NCI-H226 (cell line): ENCODE measurements around the gene NRXN3.
A peak's percentile ranks its signal among the peaks of the same experiment; 100 is the strongest.
"Not testable (repeated sequence)": the region's sequence is repeated elsewhere in the genome, so short reads cannot be mapped to it uniquely, and the experiment has no call there.

ENCODE experiments used
- DNase-seq: peaks from one replicate; pipeline ENCODE4 v3.0.0-alpha.2; 2015

NRXN3 gene

DNA sequence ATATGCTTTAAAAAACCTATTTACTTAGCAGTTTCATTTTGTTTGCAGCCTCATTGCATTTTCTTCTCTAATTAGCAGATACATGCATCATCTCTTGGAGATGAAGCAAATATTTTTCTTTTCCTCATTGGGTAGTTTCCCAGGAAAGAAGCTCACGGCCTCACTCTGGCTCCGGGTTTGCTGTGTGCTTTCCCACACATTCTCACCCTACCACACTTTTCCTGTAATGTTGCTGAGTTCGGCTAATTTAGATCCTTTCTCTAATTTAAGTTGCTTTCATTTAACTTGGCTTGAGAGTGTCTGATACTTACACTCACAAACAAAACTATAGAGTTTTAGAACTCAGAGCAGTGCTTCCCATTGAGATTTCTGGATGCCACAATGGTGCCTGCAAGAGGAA, 928.2 kb downstream of the NRXN3 start:
- DNase-seq: no peak

DNA sequence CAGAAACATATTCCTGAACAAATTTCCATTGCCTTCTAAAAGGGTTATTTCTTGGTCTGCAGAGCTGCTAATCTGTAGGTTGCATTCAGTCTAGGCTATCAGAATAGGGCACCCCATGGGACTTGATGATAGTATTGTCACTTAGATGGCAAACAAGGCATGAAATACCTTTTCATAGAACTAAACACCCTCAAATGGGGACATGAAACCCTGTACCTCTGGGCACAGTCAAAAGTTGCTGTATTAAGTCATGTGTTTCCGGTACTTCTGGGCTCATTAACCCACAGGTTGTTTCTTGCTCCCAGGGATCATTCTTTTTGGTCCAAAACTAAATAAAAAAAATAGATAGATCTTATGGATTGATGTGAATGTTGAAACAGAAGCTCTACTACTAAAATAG, 930.4 kb downstream of the NRXN3 start:
- DNase-seq: no peak

DNA sequence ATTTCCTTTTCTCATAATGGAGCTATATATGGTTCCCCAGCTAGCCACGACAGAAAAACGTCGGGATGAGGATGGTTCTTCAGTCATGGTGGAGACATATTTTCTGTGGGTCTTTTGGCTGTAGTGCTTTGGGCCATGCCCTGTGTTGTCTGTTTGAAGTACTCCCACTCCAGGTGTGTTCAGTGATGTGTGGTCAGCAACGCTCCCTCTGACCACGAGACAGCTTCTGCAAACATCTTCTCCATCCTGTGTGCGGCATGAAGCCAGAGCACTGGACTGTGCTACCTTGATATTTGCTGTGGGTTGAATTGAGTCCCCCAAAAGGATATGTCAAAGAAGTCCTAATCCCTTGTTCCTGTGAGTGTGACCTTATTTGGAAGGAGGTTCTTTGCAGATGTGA, 931.2 kb downstream of the NRXN3 start:
- DNase-seq: no peak

DNA sequence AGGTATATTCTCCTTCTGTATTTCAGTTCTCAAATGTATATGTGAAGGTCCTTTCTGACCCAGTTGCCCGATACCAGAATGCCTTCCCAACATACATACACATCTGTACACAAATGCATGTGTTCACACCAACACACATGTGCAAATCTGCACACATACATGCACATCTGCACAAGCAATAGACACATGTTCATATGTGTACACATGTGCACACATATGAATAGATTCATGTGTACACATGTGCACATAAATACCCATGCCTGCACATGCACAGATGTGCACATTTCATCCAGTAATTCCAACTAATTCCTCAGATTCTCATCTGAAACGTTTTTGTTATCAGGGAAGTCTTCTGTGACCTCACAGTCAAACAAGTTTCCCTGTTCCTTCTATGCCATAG, 933.6 kb downstream of the NRXN3 start:
- no peak for DNase-seq

DNA sequence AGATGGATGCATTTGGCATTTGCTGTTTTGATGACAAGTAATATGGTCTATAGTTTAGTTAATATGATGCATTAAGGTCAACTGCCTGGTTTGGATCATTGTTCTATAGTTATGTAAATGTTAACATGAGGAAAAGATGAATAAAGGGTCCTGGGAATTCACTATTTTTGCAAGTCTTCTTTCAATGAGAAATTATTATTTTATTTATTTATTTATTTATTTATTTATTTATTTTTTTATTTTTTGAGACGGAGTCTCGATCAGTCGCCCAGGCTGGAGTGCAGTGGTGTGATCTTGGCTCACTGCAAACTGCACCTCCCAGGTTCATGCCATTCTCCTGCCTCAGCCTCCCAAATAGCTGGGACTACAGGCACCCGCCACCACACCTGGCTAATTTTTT, 940.4 kb downstream of the NRXN3 start:
- DNase-seq: not testable (repeated sequence)

DNA sequence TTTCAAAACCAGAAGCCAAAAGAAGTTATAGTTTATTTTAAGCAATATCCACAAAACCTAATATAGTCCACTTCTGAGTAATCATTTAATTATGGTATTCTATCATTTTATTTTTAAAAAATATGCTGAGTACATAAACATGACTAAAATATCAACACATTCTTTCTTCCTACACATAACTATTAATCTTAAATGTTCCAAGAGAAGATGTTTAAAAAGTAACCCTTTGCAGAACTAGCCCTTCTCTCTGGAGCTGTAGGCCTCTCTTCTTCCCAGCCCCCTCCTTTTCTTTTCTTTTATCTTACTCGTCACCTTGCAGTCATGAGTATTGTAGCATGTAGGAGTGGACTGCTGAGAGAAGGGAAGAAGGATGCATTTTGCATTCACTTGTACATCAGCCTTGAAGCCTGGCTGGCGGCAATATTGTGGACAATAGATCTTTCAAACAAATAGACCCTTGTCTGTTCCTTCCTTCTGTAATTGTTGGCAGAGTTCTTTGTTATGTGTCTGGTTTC, 941.9 kb downstream of the NRXN3 start:
- DNase-seq: no peak

DNA sequence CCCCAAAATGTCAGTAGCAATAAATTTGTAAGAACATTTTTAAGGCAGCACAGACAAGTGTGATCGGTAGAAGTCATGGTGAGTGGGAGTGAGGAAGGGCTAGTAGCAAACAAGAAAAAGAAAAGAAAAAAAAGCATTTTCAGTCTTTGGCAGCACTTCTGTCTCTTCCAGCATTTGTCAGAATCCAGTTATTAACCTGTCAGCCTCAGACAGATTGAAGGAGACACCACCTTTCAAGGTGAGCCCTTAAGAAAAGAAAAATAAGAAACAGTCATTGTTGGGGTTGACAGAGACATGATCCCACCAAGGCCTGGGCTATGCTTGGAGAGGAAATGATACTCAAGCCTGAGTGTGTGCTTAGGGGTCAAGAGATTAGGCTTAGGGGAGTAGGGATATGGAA, 947.4 kb downstream of the NRXN3 start:
- DNase-seq: no peak

DNA sequence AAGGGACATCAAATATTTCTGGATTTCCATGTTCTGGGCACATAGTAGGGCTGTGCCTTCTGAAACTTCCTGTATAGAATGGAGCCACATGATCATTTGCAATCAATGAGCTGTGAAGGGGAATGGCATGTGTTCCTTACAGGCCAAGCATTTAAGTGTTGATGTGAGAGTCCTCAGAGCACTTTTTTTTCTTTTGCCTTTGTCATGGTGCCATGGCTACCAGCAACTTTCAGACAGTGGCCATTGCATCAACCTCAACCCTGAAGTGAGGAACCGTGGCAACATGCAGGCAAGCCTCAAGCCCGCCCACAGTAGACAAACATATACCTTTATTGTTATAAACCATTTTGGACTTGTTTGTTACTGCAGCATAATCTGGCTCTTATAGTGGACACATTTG, 948.1 kb downstream of the NRXN3 start:
- no peak for DNase-seq

DNA sequence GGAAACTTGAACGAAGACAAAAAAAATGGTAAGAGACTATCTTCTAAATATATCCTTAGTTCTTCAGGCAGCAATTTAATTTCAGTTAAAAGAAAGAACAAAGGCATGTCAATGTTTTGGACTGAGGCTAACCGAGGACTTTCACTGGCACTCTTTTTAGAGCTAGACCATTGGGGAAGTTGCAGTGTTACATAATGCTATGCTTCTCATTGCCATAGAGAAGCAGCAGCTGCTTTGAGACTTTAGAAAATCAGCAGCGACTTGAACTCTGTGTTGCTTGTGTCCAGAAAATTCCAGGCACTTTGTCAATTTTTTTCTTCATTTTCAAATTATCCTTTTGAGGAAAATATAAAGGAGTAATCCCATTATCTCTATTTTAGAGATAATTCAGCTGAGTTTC, 964.2 kb downstream of the NRXN3 start:
- no peak for DNase-seq

DNA sequence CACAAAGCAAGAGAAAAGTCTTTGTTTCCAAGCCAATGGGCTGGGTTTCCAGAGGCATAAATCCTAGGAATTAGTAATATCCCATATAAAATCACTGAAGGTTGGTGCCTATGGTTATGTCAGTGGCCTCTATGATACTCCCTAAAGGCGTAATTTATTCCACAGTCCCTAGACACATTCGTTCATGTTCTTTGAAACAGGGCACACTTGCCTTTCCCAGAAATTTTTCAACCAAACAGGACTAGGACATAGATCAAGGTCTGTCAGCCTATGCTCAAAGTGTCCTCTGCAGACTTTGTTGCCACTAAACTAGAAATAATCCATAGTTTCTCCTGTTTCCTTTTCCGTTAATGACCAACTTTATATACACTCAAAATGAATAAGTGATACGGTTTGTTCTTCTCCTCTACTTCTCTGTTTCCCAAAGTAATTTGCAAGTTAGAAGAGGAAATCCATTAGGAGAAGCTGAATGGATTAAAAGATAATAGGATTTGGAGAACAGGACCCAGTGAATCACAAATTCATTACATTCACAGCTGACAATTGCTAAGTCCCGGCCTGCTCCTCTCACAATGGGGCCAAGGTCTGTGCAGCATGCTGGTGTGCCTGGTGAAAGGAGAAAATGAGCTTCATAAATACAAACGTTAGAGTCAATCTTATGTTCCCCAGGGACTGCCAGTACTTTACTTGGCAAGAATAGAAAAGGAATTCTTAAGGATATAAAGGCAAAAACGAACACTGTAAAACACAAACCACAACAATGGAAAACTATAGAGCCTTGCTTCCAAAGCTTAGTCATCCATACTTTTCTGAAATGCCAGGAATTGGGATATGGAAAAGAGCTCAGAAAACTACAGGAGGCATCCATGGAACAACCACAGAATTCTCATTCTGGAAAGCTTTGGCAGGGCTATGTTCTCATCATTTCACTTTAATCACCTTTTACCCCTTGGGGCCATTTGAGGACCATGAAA, 966.2 kb downstream of the NRXN3 start:
- no peak for DNase-seq

DNA sequence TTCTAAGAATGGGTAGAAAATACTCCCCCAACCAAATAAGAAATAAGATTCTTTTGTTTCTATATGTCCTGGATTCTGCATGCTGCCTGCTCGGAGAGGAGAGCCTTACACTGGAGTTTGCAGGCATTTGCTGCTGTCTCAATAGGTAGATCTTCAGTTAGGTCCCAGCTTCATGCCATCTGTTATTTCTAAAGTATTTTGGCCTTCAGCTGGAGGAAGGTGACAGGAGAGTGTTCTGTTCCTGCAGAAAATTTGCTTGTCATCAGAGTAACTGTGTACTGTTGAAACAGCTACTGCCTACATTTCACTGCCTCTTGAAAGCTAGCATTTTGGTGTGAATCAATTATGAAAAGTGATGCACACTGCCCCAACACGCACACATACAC, 966.9 kb downstream of the NRXN3 start:
- DNase-seq: no peak

DNA sequence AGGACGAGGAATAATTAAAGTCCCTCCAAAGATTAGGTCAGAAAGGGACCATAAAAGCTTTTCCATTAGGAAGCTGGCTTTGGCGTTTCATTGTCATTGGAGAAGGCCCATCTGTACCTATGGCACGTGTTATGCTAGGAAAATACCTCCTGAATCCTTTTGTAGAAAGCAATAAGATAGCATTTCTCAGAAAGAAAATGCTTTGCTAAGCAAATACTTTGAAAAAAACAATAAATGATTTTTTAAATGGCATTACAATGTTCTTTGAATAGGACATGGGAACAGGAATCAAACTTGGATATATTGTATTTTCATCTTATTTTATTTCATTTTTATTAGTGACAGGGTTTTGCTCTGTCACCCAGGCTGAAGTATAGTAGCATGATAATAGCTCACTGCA, 967.7 kb downstream of the NRXN3 start:
- no peak for DNase-seq

DNA sequence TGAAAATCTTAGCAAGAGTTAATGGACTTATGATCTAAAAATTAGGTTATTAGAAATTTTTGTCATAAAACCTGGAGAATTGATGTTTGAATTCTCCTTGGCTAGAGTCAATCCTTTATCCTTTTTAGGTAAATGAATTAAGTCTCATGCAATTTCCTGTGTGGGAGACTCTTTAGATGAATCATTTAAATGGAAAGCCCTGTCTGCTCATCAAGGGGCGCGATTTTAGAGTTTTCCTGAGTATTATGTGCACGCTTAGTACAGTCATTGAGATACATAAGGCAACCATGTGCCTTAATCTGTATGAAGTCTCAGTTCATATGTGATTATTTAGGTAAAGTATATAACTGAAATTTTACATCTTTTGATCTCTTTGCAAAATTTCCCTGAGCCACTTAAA, 974.7 kb downstream of the NRXN3 start:
- peak; percentile 9 for DNase-seq

DNA sequence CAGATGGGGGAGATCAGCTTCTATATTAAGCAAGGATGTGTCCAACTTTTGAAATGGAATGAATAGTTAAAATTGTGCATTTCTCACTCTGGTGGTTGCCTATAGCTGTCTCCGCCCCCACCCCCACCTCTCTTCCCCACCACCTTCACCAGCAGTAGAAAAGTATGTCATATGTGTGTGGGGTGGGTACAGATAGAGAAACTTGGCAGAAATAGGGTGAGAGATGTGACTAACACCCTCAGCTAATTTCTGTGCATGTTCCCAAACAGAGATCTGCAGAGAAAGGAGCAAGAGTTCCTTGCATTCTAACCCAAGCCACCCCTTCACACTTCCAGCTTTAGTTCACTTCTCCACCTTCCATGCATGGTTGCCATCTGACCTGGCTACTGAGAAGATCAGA, 980.1 kb downstream of the NRXN3 start:
- DNase-seq: no peak

DNA sequence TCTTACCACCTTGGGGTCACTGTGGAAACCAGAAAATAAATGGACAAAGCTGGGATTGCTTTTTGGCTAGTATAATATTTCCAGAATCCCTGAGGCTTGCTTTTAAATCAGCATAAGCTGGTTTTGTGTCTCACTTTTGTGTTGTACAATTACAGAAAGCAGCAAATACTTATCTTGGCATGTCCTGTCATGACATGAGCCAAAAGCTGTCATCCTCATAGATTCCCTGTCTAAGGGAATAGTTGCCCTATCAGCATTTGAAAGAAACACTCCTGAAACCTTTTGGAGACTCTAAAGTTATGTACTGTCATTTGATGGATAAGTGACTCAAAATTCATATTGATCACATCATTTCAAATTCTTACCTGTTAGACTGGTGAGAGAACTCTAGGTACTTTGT, 987.2 kb downstream of the NRXN3 start:
- DNase-seq: no peak

DNA sequence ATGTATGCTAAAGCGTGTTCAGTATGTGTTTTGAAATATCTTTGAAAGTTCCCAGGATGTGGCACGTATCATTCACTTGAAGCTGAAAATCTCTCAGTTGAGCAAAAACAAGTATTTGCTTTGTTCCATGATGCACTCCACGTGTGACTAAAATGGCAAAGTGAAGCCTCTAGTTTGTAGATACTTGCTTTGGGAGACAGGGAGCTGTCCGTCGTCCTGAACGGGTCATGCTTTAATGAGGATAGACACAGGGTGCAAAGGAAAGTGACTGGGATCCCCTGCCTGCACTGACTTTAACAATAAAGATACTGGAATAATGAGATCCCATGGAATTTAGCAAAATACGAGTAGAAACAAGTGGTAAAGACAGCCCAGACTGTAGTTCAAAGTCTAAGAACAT, 991.4 kb downstream of the NRXN3 start:
- peak; percentile 7 for DNase-seq

DNA sequence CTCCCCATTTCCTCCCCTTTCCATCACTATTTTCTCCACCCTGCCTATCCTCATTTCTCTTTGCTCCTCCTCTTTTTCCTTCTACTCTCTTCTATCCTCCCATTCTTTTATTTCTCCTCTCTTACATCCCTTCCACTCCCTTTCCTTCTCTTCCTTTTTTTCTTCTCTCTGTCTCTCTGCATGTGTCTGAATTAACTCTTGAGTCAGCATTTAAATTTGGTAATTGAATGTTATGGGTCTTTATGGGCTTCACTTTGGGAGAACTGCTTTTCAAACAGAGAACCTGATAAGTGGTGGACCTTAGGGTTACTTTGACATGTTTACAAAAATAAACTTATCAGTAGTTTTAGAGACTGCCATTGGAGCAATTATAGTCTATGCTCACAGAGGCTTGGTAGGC, 992.7 kb downstream of the NRXN3 start:
- no peak for DNase-seq

DNA sequence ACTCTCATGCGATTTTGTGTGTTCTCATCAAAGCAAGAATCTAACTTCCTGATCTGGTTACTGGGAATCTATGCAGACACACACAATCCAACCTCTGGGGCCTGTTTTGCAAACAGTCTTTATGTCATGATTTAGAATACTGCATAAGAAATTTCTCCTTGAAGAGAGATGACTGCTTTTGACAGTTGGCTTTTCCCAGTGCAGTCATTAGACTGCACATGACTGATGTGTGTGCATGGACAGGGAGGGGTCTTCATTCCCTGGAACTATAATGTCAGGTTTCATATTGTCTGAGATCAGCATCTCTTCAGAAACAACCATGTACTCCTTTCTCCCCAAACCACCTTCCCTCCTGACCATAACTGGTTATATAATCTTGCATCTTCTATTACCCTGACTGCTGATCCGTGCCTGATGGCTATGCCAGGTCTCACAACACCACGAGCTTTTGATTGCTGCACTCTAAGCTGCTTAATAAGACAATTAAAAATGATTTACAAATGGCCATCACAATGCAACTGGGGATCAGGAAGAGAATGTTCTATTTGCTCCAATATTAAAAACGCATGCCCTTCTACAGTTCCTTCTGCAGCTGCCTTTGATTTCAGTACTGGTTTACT, 995.4 kb downstream of the NRXN3 start:
- DNase-seq: no peak

DNA sequence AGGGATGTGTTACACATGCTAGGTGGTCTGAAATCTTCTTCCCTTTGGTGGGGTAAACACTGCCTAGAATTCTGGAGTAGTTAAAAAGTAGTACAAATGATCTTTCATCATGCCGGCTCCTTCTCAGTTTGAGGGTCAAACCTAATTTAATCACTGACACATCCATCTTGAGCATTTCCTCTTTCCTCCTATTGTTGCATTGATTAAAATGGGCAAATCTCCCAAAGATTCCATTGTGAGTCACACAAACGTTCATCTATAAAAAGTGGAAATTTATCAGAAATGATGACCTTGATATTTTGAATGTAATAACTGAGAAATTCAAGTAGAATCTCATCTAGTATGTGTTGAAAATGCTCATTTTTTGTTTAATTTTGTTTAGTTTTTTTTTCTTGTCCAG, 996.0 kb downstream of the NRXN3 start:
- DNase-seq: no peak

DNA sequence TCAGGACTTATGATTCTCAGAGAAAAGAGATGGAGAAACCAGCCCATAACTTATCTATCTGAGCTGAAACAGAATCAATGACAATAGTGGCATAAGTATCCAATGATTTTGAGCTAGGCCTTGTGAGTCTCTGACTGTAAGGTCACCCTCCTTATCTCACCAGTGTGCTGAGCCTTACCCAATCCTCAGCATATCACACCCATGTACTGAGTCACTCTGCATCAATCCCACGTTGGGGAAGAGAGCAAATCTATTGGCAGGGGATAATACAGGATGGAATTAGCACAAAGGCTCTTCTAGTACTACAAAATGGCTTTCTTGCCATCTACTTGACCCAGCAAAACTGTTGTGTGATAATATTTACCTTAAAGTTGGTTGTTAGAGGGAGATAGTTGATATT, 997.8 kb downstream of the NRXN3 start:
- peak; percentile 77 for DNase-seq

DNA sequence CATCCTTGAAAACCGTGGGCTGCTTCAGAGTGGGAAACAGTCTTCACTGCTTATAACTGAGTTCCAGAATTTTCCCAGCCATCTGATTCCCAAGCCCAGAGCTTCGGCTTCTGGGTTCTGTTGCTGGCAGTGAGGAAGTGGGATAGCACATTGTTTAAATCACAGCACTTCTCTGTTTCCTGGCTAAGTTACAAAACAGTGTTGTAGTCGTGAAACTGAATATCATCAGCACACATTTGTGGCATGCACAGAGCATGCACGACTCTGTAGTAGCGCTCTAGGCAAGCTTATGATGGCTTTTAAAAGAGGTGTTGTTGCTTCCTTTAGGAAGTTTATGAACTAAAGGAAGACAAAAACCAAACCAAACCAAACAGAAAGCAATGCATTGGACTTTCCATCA, 1005.5 kb downstream of the NRXN3 start:
- DNase-seq: no peak

DNA sequence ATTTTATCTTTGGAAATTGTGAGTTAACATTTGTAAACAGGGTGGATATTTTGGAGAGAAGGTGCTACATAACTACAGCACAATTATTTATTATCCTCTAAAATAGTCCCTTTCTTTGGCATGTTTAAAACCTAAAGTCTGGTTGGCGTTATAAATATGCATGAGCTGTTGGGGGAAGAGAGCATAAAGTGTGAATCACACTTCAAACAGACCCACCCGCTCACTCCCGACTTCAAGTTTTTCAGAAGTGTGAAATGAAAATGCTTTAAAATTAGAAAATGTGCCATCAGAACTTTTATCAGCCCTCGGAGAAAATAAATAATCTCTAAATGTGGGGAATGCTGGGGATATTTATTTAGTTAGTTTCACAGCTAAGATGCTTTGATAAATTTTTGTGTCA, 1006.9 kb downstream of the NRXN3 start:
- no peak for DNase-seq

DNA sequence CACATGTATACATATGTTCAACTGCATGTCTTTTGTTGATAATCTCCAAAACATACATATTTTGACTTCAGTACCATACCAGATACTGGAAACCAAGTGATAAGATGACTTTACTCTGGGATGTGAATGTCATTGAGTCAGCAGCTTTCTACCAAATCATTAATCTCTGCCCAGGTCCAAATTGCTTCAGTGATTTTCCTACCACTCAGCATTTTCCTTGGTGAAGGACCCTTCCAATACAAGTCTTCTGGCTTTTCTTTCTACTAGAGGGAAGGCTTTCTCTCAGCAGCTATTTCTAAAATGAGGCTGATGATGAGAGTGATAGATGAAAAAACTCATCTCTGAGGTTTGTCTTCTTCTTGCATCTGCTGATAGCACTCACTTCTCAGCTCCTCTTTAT, 1008.5 kb downstream of the NRXN3 start:
- no peak for DNase-seq

DNA sequence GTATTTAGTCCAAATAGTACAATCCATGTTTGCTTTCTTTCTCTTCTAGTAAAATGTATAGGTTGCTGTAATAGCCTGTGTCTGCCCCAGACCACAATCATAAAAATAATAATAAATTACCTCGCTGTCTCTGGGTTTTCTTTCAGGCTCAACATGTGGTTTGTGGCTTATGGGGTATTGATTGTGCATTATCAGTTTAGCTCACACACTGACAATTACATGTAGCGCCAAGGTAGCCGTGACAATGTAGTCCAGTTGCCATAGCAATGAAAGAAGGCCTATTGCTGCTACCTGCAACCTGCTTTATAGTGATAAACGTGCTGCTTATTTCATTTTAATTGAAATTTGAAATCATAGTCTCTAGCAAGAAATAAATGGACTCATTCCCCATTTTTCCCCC, 1009.8 kb downstream of the NRXN3 start:
- DNase-seq: no peak
